Bronchial epithelial cell (primary cell): Measurements from ENCODE around the gene ZFAND5. TPM values are rescaled to one million over a fixed set of nuclear protein-coding genes. Genes with fewer than 3 reads are reported as not detected.

Experiments
- DNase-seq: peaks from one replicate; pipeline ENCODE4 v3.0.0-alpha.2; 2010; ENCODE audit warnings: low read depth
- FAIRE-seq: peaks from 2 replicates; lab custom pipeline; 2011; peaks lifted over from hg19 to GRCh38; lab: Jason Lieb, UNC
- H3K27me3 ChIP-seq: 2 replicates; pipeline ENCODE4 v1.5.1; 2011; ENCODE audit warnings: low read length; ENCODE audit not compliant: control insufficient read depth, insufficient read depth
- H3K36me3 ChIP-seq: 2 replicates; pipeline ENCODE4 v1.5.1; 2011; ENCODE audit warnings: low read length; ENCODE audit not compliant: control insufficient read depth, insufficient read depth
- H3K4me3 ChIP-seq: 2 replicates; pipeline ENCODE4 v1.5.1; 2011; ENCODE audit warnings: mild to moderate bottlenecking, low read depth, low read length, control low read depth
- CTCF ChIP-seq: IDR thresholded peaks from 2 replicates; pipeline ENCODE4 v1.5.1; 2011; ENCODE audit warnings: mild to moderate bottlenecking, moderate library complexity, low read length, control low read depth, inconsistent platforms; ENCODE audit not compliant: insufficient read depth, severe bottlenecking
- total RNA-seq: library from RNA; depleted of rRNA; stranded (reverse); fragments of >200 nt; gene quantifications from 2 replicates; pipeline ENCODE4 v1.2.1, GENCODE V29; 2014

Gene ZFAND5
- total RNA-seq, 1 donor from 2014 or later, result 36.1 TPM

GRCh38 chr9:72362680-72363139, 2.3 kb downstream of the ZFAND5 start:
- Histone ChIP-seq H3K27me3 (no peaks in the 10 kb centered on the region), H3K4me3 (peak overlapping the region; percentile 94), H3K36me3 (peaks cover 10% of the 10 kb centered on the region)
- FAIRE-seq, result no peak
- peak; percentile 50 for DNase-seq
- TF ChIP-seq CTCF, result no peak

- TF ChIP-seq CTCF, result no peak
- no peaks in the 10 kb centered on the region for H3K27me3 ChIP-seq
- H3K4me3 ChIP-seq, result peak overlapping the region; percentile 94
- FAIRE-seq (no peak), DNase-seq (peak; percentile 66)
- peaks cover 10% of the 10 kb centered on the region for H3K36me3 ChIP-seq
Measured at GRCh38 chr9:72362118-72362531, 2.9 kb downstream of the ZFAND5 start.

GRCh38 chr9:72361217-72361616, 3.8 kb downstream of the ZFAND5 start:
- H3K36me3 ChIP-seq, result peaks cover 13% of the 10 kb centered on the region
- TF ChIP-seq CTCF, result no peak

GRCh38 chr9:72360324-72360723, 4.7 kb downstream of the ZFAND5 start:
- TF ChIP-seq CTCF, result no peak
- no peak for FAIRE-seq
- H3K36me3 ChIP-seq, result peaks cover 16% of the 10 kb centered on the region
- H3K27me3 ChIP-seq, result no peaks in the 10 kb centered on the region
- no peak for DNase-seq
- no peak overlapping the region for H3K4me3 ChIP-seq

More at GRCh38 chr9:72361217-72361616, 3.8 kb downstream of the ZFAND5 start:
- no peak for FAIRE-seq
- no peak for DNase-seq
- H3K4me3 ChIP-seq, result peak overlapping the region; percentile 94
- H3K27me3 ChIP-seq, result no peaks in the 10 kb centered on the region

- H3K27me3 ChIP-seq, result no peaks in the 10 kb centered on the region
- no peak for TF ChIP-seq CTCF
- H3K4me3 ChIP-seq, result no peak overlapping the region
- H3K36me3 ChIP-seq, result peaks cover 12% of the 10 kb centered on the region
- no peak for DNase-seq
- FAIRE-seq, result no peak
Measured at GRCh38 chr9:72356041-72356582, 8.9 kb downstream of the ZFAND5 start.

- no peak for FAIRE-seq
- H3K27me3 ChIP-seq, result no peaks in the 10 kb centered on the region
- no peak for DNase-seq
- TF ChIP-seq CTCF, result no peak
- H3K4me3 ChIP-seq, result no peak overlapping the region
- peaks cover 10% of the 10 kb centered on the region for H3K36me3 ChIP-seq
Measured at GRCh38 chr9:72355153-72355552, 9.9 kb downstream of the ZFAND5 start.
